Liver (tissue), 9 donors: Measurements from ENCODE around the gene APOBEC3G. TPM values are rescaled to one million over a fixed set of nuclear protein-coding genes. Genes with fewer than 3 reads are reported as not detected.

Experiments used
- DNase-seq: peaks from one replicate; pipeline ENCODE4 v3.0.0-alpha.2; 2017; ENCODE audit warnings: low spot score
- H3K27ac ChIP-seq, 2 donors: one replicate each; pipeline ENCODE4 v1.7.0; 2013; ENCODE audit warnings: inconsistent platforms in 2 of 2, low read length in 2 of 2, control low read depth in 1 of 2, low read depth in 1 of 2, mild to moderate bottlenecking in 1 of 2
- H3K27me3 ChIP-seq, 4 donors: one replicate each; pipeline versions ENCODE4 v1.6.1 to v1.7.0; 2013; ENCODE audit warnings: low read length in 3 of 4, inconsistent platforms in 1 of 4, mild to moderate bottlenecking in 1 of 4, moderate library complexity in 1 of 4; ENCODE audit not compliant: control insufficient read depth in 4 of 4, insufficient read depth in 4 of 4
- H3K36me3 ChIP-seq, 4 donors: one replicate each; pipeline versions ENCODE4 v1.6.1 to v1.7.0; 2013; ENCODE audit warnings: low read length in 3 of 4, mild to moderate bottlenecking in 3 of 4, low read depth in 1 of 4, moderate library complexity in 1 of 4; ENCODE audit not compliant: control insufficient read depth in 4 of 4, insufficient read depth in 3 of 4
- H3K4me1 ChIP-seq, 4 donors: one replicate each; pipeline versions ENCODE4 v1.6.1 to v1.7.0; 2013; ENCODE audit warnings: low read length in 3 of 4, mild to moderate bottlenecking in 3 of 4, moderate library complexity in 1 of 4; ENCODE audit not compliant: control insufficient read depth in 4 of 4, insufficient read depth in 4 of 4
- H3K4me3 ChIP-seq, 3 donors: one replicate each; pipeline versions ENCODE4 v1.6.1 to v1.7.0; 2013; ENCODE audit warnings: low read length in 3 of 3, control low read depth in 1 of 3, low read depth in 1 of 3, mild to moderate bottlenecking in 1 of 3
- H3K9ac ChIP-seq, 2 donors: one replicate each; pipeline ENCODE4 v1.7.0; 2013; ENCODE audit warnings: low read length in 2 of 2, mild to moderate bottlenecking in 2 of 2, moderate library complexity in 2 of 2, control low read depth in 1 of 2, low read depth in 1 of 2
- H3K9me3 ChIP-seq, 4 donors: one replicate each; pipeline versions ENCODE4 v1.6.1 to v1.7.0; 2013; ENCODE audit warnings: low read length in 3 of 4; ENCODE audit not compliant: control insufficient read depth in 4 of 4
- CTCF ChIP-seq: fragments of 150-350 bp; IDR thresholded peaks from 2 replicates; pipeline ENCODE4 v1.5.1; 2017; ENCODE audit warnings: improper control_type of control experiment, low read depth, low read length; ENCODE audit not compliant: missing input control
- EGR1 ChIP-seq, 2 donors: IDR thresholded peaks; 2 replicates each; pipeline ENCODE4 v1.6.1; 2016 to 2018; ENCODE audit warnings: antibody characterized with exemption in 2 of 2, low read depth in 2 of 2
- FOXA1 ChIP-seq: IDR thresholded peaks from 2 replicates; pipeline ENCODE4 v1.6.1; 2016; ENCODE audit warnings: antibody characterized with exemption
- FOXA2 ChIP-seq: IDR thresholded peaks from 2 replicates; pipeline ENCODE4 v1.6.1; 2016; ENCODE audit warnings: antibody characterized with exemption
- HNF4A ChIP-seq, 2 donors: conservative IDR thresholded peaks; 2 replicates each; pipeline ENCODE4 v1.6.1; 2016; ENCODE audit warnings: antibody characterized with exemption in 2 of 2, mild to moderate bottlenecking in 2 of 2
- HNF4G ChIP-seq: IDR thresholded peaks from 2 replicates; pipeline ENCODE4 v1.6.1; 2016; ENCODE audit warnings: antibody characterized with exemption
- JUND ChIP-seq, 2 donors: IDR thresholded peaks; 2 replicates each; pipeline ENCODE4 v1.6.1; 2016; ENCODE audit warnings: antibody characterized with exemption in 2 of 2
- MAX ChIP-seq: IDR thresholded peaks from 2 replicates; pipeline ENCODE4 v1.6.1; 2016; ENCODE audit warnings: antibody characterized with exemption
- RAD21 ChIP-seq, 2 donors: IDR thresholded peaks; 2 replicates each; pipeline ENCODE4 v1.6.1; 2016; ENCODE audit warnings: antibody characterized with exemption in 2 of 2, mild to moderate bottlenecking in 2 of 2
- RXRA ChIP-seq, 2 donors: IDR thresholded peaks; 2 replicates each; pipeline ENCODE4 v1.6.1; 2017 to 2018; ENCODE audit warnings: antibody characterized with exemption in 2 of 2, mild to moderate bottlenecking in 1 of 2
- SP1 ChIP-seq: IDR thresholded peaks from 2 replicates; pipeline ENCODE4 v1.6.1; 2018; ENCODE audit warnings: antibody characterized with exemption, mild to moderate bottlenecking
- YY1 ChIP-seq: IDR thresholded peaks from 2 replicates; pipeline ENCODE4 v1.6.1; 2016; ENCODE audit warnings: antibody characterized with exemption, mild to moderate bottlenecking
- ZBTB33 ChIP-seq: IDR thresholded peaks from 2 replicates; pipeline ENCODE4 v1.6.1; 2016; ENCODE audit warnings: antibody characterized with exemption
- WGBS: extraction: QIAGEN DNeasy Blood & Tissue Kit; methylation state at CpG from one replicate; pipeline ENCODE4 v1.1.7; 2013; 5-methylcytosine and 5-hydroxymethylcytosine counted together
- polyA plus RNA-seq, 2 donors: library from polyadenylated mRNA; stranded (reverse) in 1 of 2; unstranded in 1 of 2; fragments of 200-250 nt in 1 of 2; fragments of >200 nt in 1 of 2; fragmentation: Nextera tagmentation in 1 of 2; extraction: Ambion mirVana in 1 of 2; gene quantifications; one replicate each; pipeline versions ENCODE4 v1.2.1 to v1.2.3, GENCODE V29; 2013 to 2015
- total RNA-seq, 2 donors: library from RNA; depleted of rRNA; stranded (reverse); fragments of >200 nt; gene quantifications; one replicate each; pipeline ENCODE4 v1.2.3, GENCODE V29; 2014
- TF ChIP-seq, protein P1 (sequence below): IDR thresholded peaks from 2 replicates; pipeline ENCODE4 v1.6.1; 2016; ENCODE audit warnings: antibody characterized with exemption
- TF ChIP-seq, protein P2 (sequence below): IDR thresholded peaks from 2 replicates; pipeline ENCODE4 v1.6.1; 2016; ENCODE audit warnings: antibody characterized with exemption, mild to moderate bottlenecking
- donor health status: healthy.
- donor health status: healthy.
- donor health status: healthy.
- donor health status: healthy.
- donor health status: healthy.

APOBEC3G gene
- total and polyA plus RNA-seq, 4 donors: 1.9 to 9.2 (median 2.9) TPM

GRCh38 chr22:39123751-39124581 lies 46.9 kb downstream of the APOBEC3G start:
- Histone ChIP-seq H3K27ac (no peak overlapping the region), H3K9ac (no peak overlapping the region), H3K36me3 (no peaks in the 10 kb centered on the region), H3K4me3 (no peak overlapping the region), H3K27me3 (no peaks in the 10 kb centered on the region), H3K9me3 (no peaks in the 10 kb centered on the region), H3K4me1 (no peaks in the 10 kb centered on the region)
- 41% methylated on average over 33 of the region's 33 CpGs for WGBS
- DNase-seq: no peak
- no peak for TF ChIP-seq ZBTB33
- TF ChIP-seq YY1: no peak
- no peak for TF ChIP-seq FOXA2
- TF ChIP-seq EGR1 (IDR thresholded peaks at IDR 0.05; ENCODE audit: low read depth in 2 of 2): no peak
- no peak for TF ChIP-seq MAX
- TF ChIP-seq, protein P1, sequence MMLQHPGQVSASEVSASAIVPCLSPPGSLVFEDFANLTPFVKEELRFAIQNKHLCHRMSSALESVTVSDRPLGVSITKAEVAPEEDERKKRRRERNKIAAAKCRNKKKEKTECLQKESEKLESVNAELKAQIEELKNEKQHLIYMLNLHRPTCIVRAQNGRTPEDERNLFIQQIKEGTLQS: no peak
- no peak for TF ChIP-seq CTCF
- TF ChIP-seq HNF4A (conservative IDR thresholded peaks at IDR 0.05): no peak
- TF ChIP-seq RXRA (IDR thresholded peaks at IDR 0.05): no peak
- TF ChIP-seq SP1: no peak
- TF ChIP-seq, protein P2, sequence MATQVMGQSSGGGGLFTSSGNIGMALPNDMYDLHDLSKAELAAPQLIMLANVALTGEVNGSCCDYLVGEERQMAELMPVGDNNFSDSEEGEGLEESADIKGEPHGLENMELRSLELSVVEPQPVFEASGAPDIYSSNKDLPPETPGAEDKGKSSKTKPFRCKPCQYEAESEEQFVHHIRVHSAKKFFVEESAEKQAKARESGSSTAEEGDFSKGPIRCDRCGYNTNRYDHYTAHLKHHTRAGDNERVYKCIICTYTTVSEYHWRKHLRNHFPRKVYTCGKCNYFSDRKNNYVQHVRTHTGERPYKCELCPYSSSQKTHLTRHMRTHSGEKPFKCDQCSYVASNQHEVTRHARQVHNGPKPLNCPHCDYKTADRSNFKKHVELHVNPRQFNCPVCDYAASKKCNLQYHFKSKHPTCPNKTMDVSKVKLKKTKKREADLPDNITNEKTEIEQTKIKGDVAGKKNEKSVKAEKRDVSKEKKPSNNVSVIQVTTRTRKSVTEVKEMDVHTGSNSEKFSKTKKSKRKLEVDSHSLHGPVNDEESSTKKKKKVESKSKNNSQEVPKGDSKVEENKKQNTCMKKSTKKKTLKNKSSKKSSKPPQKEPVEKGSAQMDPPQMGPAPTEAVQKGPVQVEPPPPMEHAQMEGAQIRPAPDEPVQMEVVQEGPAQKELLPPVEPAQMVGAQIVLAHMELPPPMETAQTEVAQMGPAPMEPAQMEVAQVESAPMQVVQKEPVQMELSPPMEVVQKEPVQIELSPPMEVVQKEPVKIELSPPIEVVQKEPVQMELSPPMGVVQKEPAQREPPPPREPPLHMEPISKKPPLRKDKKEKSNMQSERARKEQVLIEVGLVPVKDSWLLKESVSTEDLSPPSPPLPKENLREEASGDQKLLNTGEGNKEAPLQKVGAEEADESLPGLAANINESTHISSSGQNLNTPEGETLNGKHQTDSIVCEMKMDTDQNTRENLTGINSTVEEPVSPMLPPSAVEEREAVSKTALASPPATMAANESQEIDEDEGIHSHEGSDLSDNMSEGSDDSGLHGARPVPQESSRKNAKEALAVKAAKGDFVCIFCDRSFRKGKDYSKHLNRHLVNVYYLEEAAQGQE: no peak
- TF ChIP-seq RAD21 (IDR thresholded peaks at IDR 0.05): no peak
- no peak for TF ChIP-seq HNF4G
- TF ChIP-seq FOXA1: no peak

- Histone ChIP-seq H3K9me3 (no peaks in the 10 kb centered on the region), H3K27me3 (no peaks in the 10 kb centered on the region), H3K27ac (no peak overlapping the region), H3K4me1 (no peaks in the 10 kb centered on the region), H3K4me3 (no peak overlapping the region), H3K9ac (no peak overlapping the region), H3K36me3 (no peaks in the 10 kb centered on the region)
- WGBS: 94% methylated on average over 5 of the region's 5 CpGs
- DNase-seq: no peak
- TF ChIP-seq, protein P2: no peak
- TF ChIP-seq RXRA (IDR thresholded peaks at IDR 0.05) (no peak), MAX (no peak), JUND (IDR thresholded peaks at IDR 0.05) (no peak), HNF4A (conservative IDR thresholded peaks at IDR 0.05) (no peak), EGR1 (IDR thresholded peaks at IDR 0.05; ENCODE audit: low read depth in 2 of 2) (no peak)
Measured at GRCh38 chr22:39125622-39126021, 48.5 kb downstream of the APOBEC3G start.
